DOHH2 (cell line): Measurements from ENCODE around the gene MYO1D.

Experiments
- H3F3A ChIP-seq: fragments of 200-600 bp; sonication (generic), shearing (Covaris generic); 2 replicates; pipeline ENCODE4 v1.6.0; 2016; ENCODE audit warnings: antibody characterized with exemption, mild to moderate bottlenecking; ENCODE audit not compliant: control insufficient read depth, insufficient read depth
- H3K27ac ChIP-seq: fragments of 200-600 bp; sonication (generic); 2 replicates; pipeline ENCODE4 v1.5.1; 2014; ENCODE audit warnings: low read depth, mild to moderate bottlenecking, low read length, moderate library complexity
- H3K27me3 ChIP-seq: fragments of 200-600 bp; sonication (generic); 2 replicates; pipeline ENCODE4 v1.6.1; 2014; ENCODE audit warnings: mild to moderate bottlenecking, low read length, mixed read lengths; ENCODE audit not compliant: control insufficient read depth
- H3K36me3 ChIP-seq: fragments of 200-600 bp; sonication (generic); 2 replicates; pipeline ENCODE4 v1.6.1; 2014; ENCODE audit warnings: mild to moderate bottlenecking, low read length, moderate library complexity, mixed read lengths; ENCODE audit not compliant: control insufficient read depth
- H3K4me1 ChIP-seq: fragments of 200-600 bp; sonication (generic); 2 replicates; pipeline ENCODE4 v1.6.1; 2014; ENCODE audit warnings: mild to moderate bottlenecking, low read length, mixed read lengths; ENCODE audit not compliant: control insufficient read depth
- H3K4me2 ChIP-seq: fragments of 200-600 bp; sonication (generic); 2 replicates; pipeline ENCODE4 v1.6.0; 2014; ENCODE audit warnings: mild to moderate bottlenecking, low read length, moderate library complexity
- H3K4me3 ChIP-seq: fragments of 200-600 bp; sonication (generic); 2 replicates; pipeline ENCODE4 v1.5.1; 2014; ENCODE audit warnings: mild to moderate bottlenecking, low read length, mixed read lengths
- H3K79me2 ChIP-seq: fragments of 200-600 bp; sonication (generic); 2 replicates; pipeline ENCODE4 v1.6.1; 2014; ENCODE audit warnings: mild to moderate bottlenecking, low read length, mixed read lengths; ENCODE audit not compliant: control insufficient read depth
- H3K9me2 ChIP-seq: fragments of 200-600 bp; sonication (generic); replicated peaks from 2 replicates; pipeline ENCODE4 v1.6.1; 2014; ENCODE audit warnings: mild to moderate bottlenecking, low read length, mixed read lengths; ENCODE audit not compliant: control insufficient read depth
- H3K9me3 ChIP-seq: fragments of 200-600 bp; sonication (generic); 2 replicates; pipeline ENCODE4 v1.6.1; 2014; ENCODE audit warnings: antibody characterized with exemption, low read length, mixed read lengths; ENCODE audit not compliant: control insufficient read depth, insufficient read depth
- H4K20me1 ChIP-seq: fragments of 200-600 bp; sonication (generic); 2 replicates; pipeline ENCODE4 v1.6.0; 2014; ENCODE audit warnings: low read depth, mild to moderate bottlenecking, antibody characterized with exemption, low read length, moderate library complexity; ENCODE audit not compliant: control insufficient read depth, insufficient read depth
- CTCF ChIP-seq: fragments of 200-600 bp; sonication (generic); IDR thresholded peaks from one replicate; pipeline ENCODE4 v1.5.1; 2014; ENCODE audit warnings: antibody characterized with exemption, mild to moderate bottlenecking, low read depth, low read length; ENCODE audit not compliant: poor library complexity, severe bottlenecking
- EZH2phosphoT487 ChIP-seq: fragments of 200-600 bp; sonication (generic); IDR thresholded peaks from 2 replicates; pipeline ENCODE4 v1.6.1; 2017; ENCODE audit warnings: borderline replicate concordance, mild to moderate bottlenecking, antibody characterized with exemption, low read length, moderate library complexity, mixed read lengths

The MYO1D gene

GRCh38 chr17:32489320-32490100, 387.4 kb downstream of the MYO1D start:
- Histone ChIP-seq H3K27me3 (no peaks in the 10 kb centered on the region), H3K9me2 (no peaks in the 10 kb centered on the region), H4K20me1 (no peaks in the 10 kb centered on the region), H3K4me3 (no peak overlapping the region), H3F3A (peaks cover 13% of the 10 kb centered on the region; the same call in 1 of the 2 replicates), H3K4me1 (peaks cover 26% of the 10 kb centered on the region), H3K79me2 (no peaks in the 10 kb centered on the region), H3K36me3 (no peaks in the 10 kb centered on the region), H3K27ac (no peak overlapping the region), H3K4me2 (no peak overlapping the region), H3K9me3 (no peaks in the 10 kb centered on the region)
- TF ChIP-seq CTCF = no peak
- no peak for TF ChIP-seq EZH2phosphoT487

GRCh38 chr17:32488604-32489180, 388.2 kb downstream of the MYO1D start:
- H3K4me2 ChIP-seq = no peak overlapping the region
- H3K27ac ChIP-seq = no peak overlapping the region
- H3K27me3 ChIP-seq = no peaks in the 10 kb centered on the region

GRCh38 chr17:32488177-32488542, 388.8 kb downstream of the MYO1D start:
- Histone ChIP-seq H3K79me2 (no peaks in the 10 kb centered on the region), H3K4me3 (no peak overlapping the region), H3F3A (peaks cover 15% of the 10 kb centered on the region), H3K27ac (no peak overlapping the region), H3K36me3 (no peaks in the 10 kb centered on the region), H4K20me1 (no peaks in the 10 kb centered on the region), H3K4me2 (no peak overlapping the region), H3K4me1 (peaks cover 24% of the 10 kb centered on the region), H3K9me3 (no peaks in the 10 kb centered on the region), H3K27me3 (no peaks in the 10 kb centered on the region), H3K9me2 (no peaks in the 10 kb centered on the region)
- no peak for TF ChIP-seq EZH2phosphoT487
- no peak for TF ChIP-seq CTCF

More at GRCh38 chr17:32488604-32489180, 388.2 kb downstream of the MYO1D start:
- H3K36me3 ChIP-seq = no peaks in the 10 kb centered on the region
- H3K9me3 ChIP-seq = no peaks in the 10 kb centered on the region
- TF ChIP-seq EZH2phosphoT487 = no peak
- no peak for TF ChIP-seq CTCF
- no peaks in the 10 kb centered on the region for H4K20me1 ChIP-seq
- H3K79me2 ChIP-seq = no peaks in the 10 kb centered on the region
- peaks cover 13% of the 10 kb centered on the region; the same call in 1 of the 2 replicates for H3F3A ChIP-seq
- no peaks in the 10 kb centered on the region for H3K9me2 ChIP-seq
- H3K4me1 ChIP-seq = peaks cover 26% of the 10 kb centered on the region
- no peak overlapping the region for H3K4me3 ChIP-seq
